ENCODE data around the gene NADSYN1. TPM values are rescaled to one million over a fixed set of nuclear protein-coding genes. Genes with fewer than 3 reads are reported as not detected.

Gene NADSYN1
- total and polyA plus RNA-seq, 2 of the 13 experiments (the other 11 are each of a cell fraction or from before 2014, with no cell fraction given) = 35.7 to 51.5 TPM

- no peak for ATAC-seq
- H3K4me2 ChIP-seq (ENCODE audit: low read depth, low read length) = no peak overlapping the region
- no peak for DNase-seq (ENCODE audit: low spot score)
- peaks cover 35% of the 10 kb centered on the region for H3K4me1 ChIP-seq (ENCODE audit: insufficient read depth, low read length)
- H3K36me3 ChIP-seq (replicated peaks in 1 of 2; ENCODE audit: control insufficient read depth in 1 of 2, insufficient read depth in 2 of 2, low read length in 2 of 2) = peaks cover 19 to 49% of the 10 kb centered on the region in 2 experiments
- CTCF ChIA-PET (ENCODE audit: low intra/inter-chr PET ratio, low total read pairs) = no interaction called here
- no peaks in the 10 kb centered on the region for H3K27me3 ChIP-seq (ENCODE audit: control insufficient read depth in 1 of 2, insufficient read depth in 2 of 2, low read length in 2 of 2)
- no peak overlapping the region for H3K9ac ChIP-seq (ENCODE audit: insufficient read depth, low read depth, low read length)
- no peaks in the 10 kb centered on the region for H3K79me2 ChIP-seq (ENCODE audit: insufficient read depth, low read length)
- H4K20me1 ChIP-seq (ENCODE audit: insufficient read depth, low read length) = peaks cover 24% of the 10 kb centered on the region; the same call in 1 of the 2 replicates
- POLR2A ChIA-PET = no interaction called here
- no TSS peak for BruUV-seq (replicated peaks)
- no peak overlapping the region for H2AFZ ChIP-seq (ENCODE audit: low read length)
- intact Hi-C loops (cut with micrococcal nuclease; ENCODE audit: unreplicated experiment) (no loop called here), in situ Hi-C loops (cut with HindIII; ENCODE audit: extremely low pct_ligation_motif_present, low pct_unique_long_range_greater_than_20kb) (no loop called here)
- no peaks in the 10 kb centered on the region for H3K9me3 ChIP-seq (ENCODE audit: low read length)
- no peak for FAIRE-seq
- no peak overlapping the region for H3K27ac ChIP-seq (ENCODE audit: extremely low read length, insufficient read depth, low read length)
- TF ChIP-seq SALL1 (CRISPR knock-in tag; IDR thresholded peaks at IDR 0.05) = no peak
- peak; percentile 60; the same call in 1 of the 2 replicates for TF ChIP-seq RBFOX2 (IDR thresholded peaks at IDR 0.05; ENCODE audit: low read depth, low read length)
- peak; percentile 42 for TF ChIP-seq AGO2 (optimal IDR thresholded peaks at IDR 0.05; ENCODE audit: low read depth, low read length)
- peak; percentile 34; the same call in 1 of the 2 replicates for TF ChIP-seq ZNF687 (CRISPR knock-in tag; IDR thresholded peaks at IDR 0.05)
- H3K4me3 ChIP-seq (replicated peaks in 1 of 3; ENCODE audit: insufficient read depth in 1 of 3, low read depth in 2 of 3, low read length in 3 of 3) = no peak overlapping the region
- 96% methylated on average over 27 of the region's 39 CpGs for WGBS (ENCODE audit: low lambda C conversion rate)
These were observed 17.6 kb upstream of the NADSYN1 start for GRCh38 chr11:71435278-71435951.
